H1 (cell line): ENCODE results near the gene GRIPAP1. TPM values are rescaled to one million over a fixed set of nuclear protein-coding genes. Genes with fewer than 3 reads are reported as not detected.

ENCODE experiments used
- CTCF ChIA-PET: fragments of 300-600 bp; sonication (Branson Sonifier 250); formaldehyde crosslinking; loops from one replicate; lab custom pipeline; 2021; ENCODE audit not compliant: partially characterized antibody; lab: Charles Lee
- POLR2A ChIA-PET: fragments of 300-600 bp; sonication (Branson Sonifier 250); formaldehyde crosslinking; loops from one replicate; lab custom pipeline; 2021; ENCODE audit warnings: inconsistent platforms; ENCODE audit not compliant: partially characterized antibody; lab: Charles Lee
- DNase-seq, 2 experiments: peaks; one replicate each; pipeline versions ENCODE4 v3.0.0 to v3.0.0-alpha.2; 2010 to 2022; ENCODE audit warnings: low spot score in 2 of 2, low read depth in 1 of 2, mixed read lengths in 1 of 2
- FAIRE-seq: peaks from 2 replicates; lab custom pipeline; 2011; peaks lifted over from hg19 to GRCh38; lab: Jason Lieb, UNC
- H2AFZ ChIP-seq: 2 replicates; pipeline ENCODE4 v1.8.1; 2012; ENCODE audit warnings: low read length, inconsistent platforms
- H2AK5ac ChIP-seq: 2 replicates; pipeline ENCODE4 v1.6.1; 2013; ENCODE audit warnings: low read depth, low read length
- H2BK120ac ChIP-seq: replicated peaks from 2 replicates; pipeline ENCODE3; 2013; ENCODE audit warnings: low read depth, low read length, inconsistent platforms
- H2BK12ac ChIP-seq: 2 replicates; pipeline ENCODE4 v1.6.1; 2013; ENCODE audit warnings: low read depth, low read length
- H2BK15ac ChIP-seq: 2 replicates; pipeline ENCODE4 v1.6.1; 2013; ENCODE audit warnings: low read length
- H2BK20ac ChIP-seq: 2 replicates; pipeline ENCODE4 v1.6.1; 2013; ENCODE audit warnings: low read length
- H2BK5ac ChIP-seq: 2 replicates; pipeline ENCODE4 v1.6.1; 2013; ENCODE audit warnings: low read depth, low read length
- H3K14ac ChIP-seq: 2 replicates; pipeline ENCODE4 v1.6.1; 2013; ENCODE audit warnings: inconsistent platforms; ENCODE audit not compliant: insufficient read length
- H3K18ac ChIP-seq: 2 replicates; pipeline ENCODE4 v1.6.1; 2013; ENCODE audit warnings: low read length; ENCODE audit errors: extremely low read depth
- H3K23ac ChIP-seq: 2 replicates; pipeline ENCODE4 v1.6.1; 2013; ENCODE audit warnings: inconsistent platforms; ENCODE audit not compliant: insufficient read length
- H3K23me2 ChIP-seq: 2 replicates; pipeline ENCODE4 v1.6.1; 2013; ENCODE audit warnings: low read depth, low read length
- H3K27ac ChIP-seq: 2 replicates; pipeline ENCODE4 v1.6.1; 2011; ENCODE audit warnings: low read depth, low read length, inconsistent platforms
- H3K27me3 ChIP-seq, 4 experiments: replicated peaks in 1 of 4; 1 replicate in 1 of 4; 2 replicates in 3 of 4; pipeline versions ENCODE4 v1.6.1 to v1.8.1; 2011 to 2013; ENCODE audit warnings: low read length in 3 of 4, mild to moderate bottlenecking in 3 of 4, inconsistent platforms in 2 of 4, mixed read lengths in 2 of 4, moderate library complexity in 1 of 4; ENCODE audit not compliant: control insufficient read depth in 3 of 4, insufficient read depth in 3 of 4; ENCODE audit errors: extremely low read depth in 1 of 4
- H3K36me3 ChIP-seq, 4 experiments: 2 replicates each; pipeline versions ENCODE4 v1.6.1 to v1.8.1; 2011 to 2013; ENCODE audit warnings: mild to moderate bottlenecking in 4 of 4, low read length in 3 of 4, moderate library complexity in 2 of 4, control low read depth in 1 of 4, inconsistent platforms in 1 of 4; ENCODE audit not compliant: insufficient read depth in 4 of 4, control insufficient read depth in 2 of 4
- H3K4ac ChIP-seq: replicated peaks from 2 replicates; pipeline ENCODE3; 2013; ENCODE audit warnings: low read length, low read depth, mixed read lengths, inconsistent platforms; ENCODE audit not compliant: insufficient read length
- H3K4me1 ChIP-seq, 4 experiments: replicated peaks in 1 of 4; 1 replicate in 1 of 4; 2 replicates in 3 of 4; pipeline versions ENCODE4 v1.6.1 to v1.8.1; 2011 to 2013; ENCODE audit warnings: low read length in 3 of 4, inconsistent platforms in 2 of 4, mixed read lengths in 1 of 4; ENCODE audit not compliant: insufficient read depth in 4 of 4, control insufficient read depth in 3 of 4
- H3K4me2 ChIP-seq, 2 experiments: 2 replicates each; pipeline versions ENCODE4 v1.6.1 to v1.8.1; 2011 to 2013; ENCODE audit warnings: low read depth in 2 of 2, low read length in 2 of 2, control low read depth in 1 of 2, inconsistent platforms in 1 of 2, mild to moderate bottlenecking in 1 of 2; ENCODE audit not compliant: insufficient read depth in 1 of 2
- H3K4me3 ChIP-seq, 4 experiments: fragments of 200-600, 300-600 bp in 1 of 4; sonication (generic), shearing (Covaris generic), sonication (Bioruptor Twin) in 1 of 4; 2 replicates each; pipeline versions ENCODE4 v1.5.1 to v1.8.1; 2011 to 2016; ENCODE audit warnings: low read length in 4 of 4, low read depth in 3 of 4, control low read depth in 2 of 4, inconsistent platforms in 2 of 4, mild to moderate bottlenecking in 2 of 4, mixed read lengths in 1 of 4, moderate library complexity in 1 of 4; ENCODE audit not compliant: insufficient read depth in 2 of 4; ENCODE audit errors: extremely low read depth in 1 of 4
- H3K56ac ChIP-seq: replicated peaks from 2 replicates; pipeline ENCODE3; 2013; ENCODE audit warnings: low read depth, mild to moderate bottlenecking, mixed read lengths, low read length, inconsistent platforms; ENCODE audit not compliant: insufficient read length
- H3K79me1 ChIP-seq: 2 replicates; pipeline ENCODE4 v1.6.1; 2013; ENCODE audit warnings: low read depth, low read length, control low read depth
- H3K79me2 ChIP-seq, 2 experiments: 2 replicates each; pipeline versions ENCODE4 v1.6.1 to v1.8.1; 2012 to 2013; ENCODE audit warnings: low read length in 2 of 2, mild to moderate bottlenecking in 2 of 2, inconsistent platforms in 1 of 2; ENCODE audit not compliant: insufficient read depth in 2 of 2, control insufficient read depth in 1 of 2
- H3K9ac ChIP-seq, 4 experiments: replicated peaks in 1 of 4; 1 replicate in 1 of 4; 2 replicates in 3 of 4; pipeline versions ENCODE4 v1.6.1 to v1.8.1; 2011 to 2013; ENCODE audit warnings: low read depth in 3 of 4, low read length in 3 of 4, control low read depth in 2 of 4, mild to moderate bottlenecking in 2 of 4, moderate library complexity in 2 of 4, inconsistent platforms in 1 of 4; ENCODE audit errors: extremely low read depth in 1 of 4
- H3K9me3 ChIP-seq, 2 experiments: 2 replicates each; pipeline versions ENCODE4 v1.6.1 to v1.8.1; 2012 to 2013; ENCODE audit warnings: mild to moderate bottlenecking in 2 of 2, moderate library complexity in 2 of 2, control low read depth in 1 of 2, inconsistent platforms in 1 of 2, low read depth in 1 of 2, low read length in 1 of 2, mixed read lengths in 1 of 2; ENCODE audit not compliant: insufficient read depth in 2 of 2
- H4K20me1 ChIP-seq, 2 experiments: replicated peaks in 1 of 2; 2 replicates each; pipeline versions ENCODE3 to v1.8.1; 2011 to 2013; ENCODE audit warnings: inconsistent platforms in 2 of 2, low read length in 2 of 2, mild to moderate bottlenecking in 1 of 2; ENCODE audit not compliant: insufficient read depth in 2 of 2, control insufficient read depth in 1 of 2
- H4K5ac ChIP-seq: 2 replicates; pipeline ENCODE4 v1.6.1; 2013; ENCODE audit warnings: low read length, low read depth, mixed read lengths, inconsistent platforms; ENCODE audit not compliant: insufficient read length
- H4K8ac ChIP-seq: 2 replicates; pipeline ENCODE4 v1.8.0; 2013; ENCODE audit warnings: mild to moderate bottlenecking, moderate library complexity, low read length, inconsistent platforms; ENCODE audit not compliant: insufficient read depth; ENCODE audit errors: extremely low read depth
- H4K91ac ChIP-seq: replicated peaks from 2 replicates; pipeline ENCODE3; 2013; ENCODE audit warnings: low read length, mixed read lengths, inconsistent platforms; ENCODE audit not compliant: insufficient read length
- EZH2 ChIP-seq: fragments of 200-600 bp; sonication (generic); IDR thresholded peaks from 2 replicates; pipeline ENCODE4 v1.7.1; 2012; ENCODE audit warnings: low read depth, mild to moderate bottlenecking, moderate library complexity, low read length, inconsistent platforms; ENCODE audit not compliant: severe bottlenecking
- GTF2F1 ChIP-seq: IDR thresholded peaks from 2 replicates; pipeline ENCODE4 v1.6.1; 2012; ENCODE audit warnings: low read depth, low read length, improper control_type of control experiment, borderline replicate concordance
- MAX ChIP-seq: IDR thresholded peaks from 2 replicates; pipeline ENCODE4 v1.6.1; 2012; ENCODE audit warnings: inconsistent platforms
- POU5F1 ChIP-seq: IDR thresholded peaks from 2 replicates; pipeline ENCODE4 v1.6.1; 2011; ENCODE audit warnings: low read depth, mild to moderate bottlenecking, low read length, moderate library complexity
- SIN3A ChIP-seq, 2 experiments: IDR thresholded peaks in 1 of 2; conservative IDR thresholded peaks in 1 of 2; 2 replicates each; pipeline ENCODE4 v1.6.1; 2011 to 2012; ENCODE audit warnings: low read length in 2 of 2, improper control_type of control experiment in 1 of 2, low read depth in 1 of 2, mild to moderate bottlenecking in 1 of 2
- SP1 ChIP-seq: IDR thresholded peaks from 2 replicates; pipeline ENCODE4 v1.6.1; 2011; ENCODE audit warnings: low read depth, low read length
- ZNF274 ChIP-seq: IDR thresholded peaks from 2 replicates; pipeline ENCODE4 v1.7.0; 2012; ENCODE audit warnings: low read length, borderline replicate concordance; ENCODE audit errors: extremely low read depth
- polyA plus RNA-seq, 7 experiments: library from polyadenylated mRNA; depleted of rRNA in 3 of 7; stranded (reverse) in 5 of 7; unstranded in 2 of 7; fragments of >200 nt in 5 of 7; fragments of 200-250 nt in 2 of 7; gene quantifications; 1 replicate in 5 of 7; 2 replicates in 1 of 7; 4 replicates in 1 of 7; pipeline versions ENCODE4 v1.2.1 to v1.2.3, GENCODE V29; 2011 to 2013; ENCODE audit warnings: missing spikeins in 2 of 7, mixed read lengths in 2 of 7
- total RNA-seq: library from RNA; stranded (reverse); fragmentation: NEBNext Ultra II Directional; extraction: Animal tissue kit (Norgen Biotek cat#: 25700); gene quantifications from 2 replicates; pipeline ENCODE4 v1.2.1, GENCODE V29; 2021

GRIPAP1 gene
- total and polyA plus RNA-seq, 2 of the 8 experiments (the other 6 are each of a cell fraction or from before 2014, with no cell fraction given) = 21.6 to 55.9 TPM

DNA sequence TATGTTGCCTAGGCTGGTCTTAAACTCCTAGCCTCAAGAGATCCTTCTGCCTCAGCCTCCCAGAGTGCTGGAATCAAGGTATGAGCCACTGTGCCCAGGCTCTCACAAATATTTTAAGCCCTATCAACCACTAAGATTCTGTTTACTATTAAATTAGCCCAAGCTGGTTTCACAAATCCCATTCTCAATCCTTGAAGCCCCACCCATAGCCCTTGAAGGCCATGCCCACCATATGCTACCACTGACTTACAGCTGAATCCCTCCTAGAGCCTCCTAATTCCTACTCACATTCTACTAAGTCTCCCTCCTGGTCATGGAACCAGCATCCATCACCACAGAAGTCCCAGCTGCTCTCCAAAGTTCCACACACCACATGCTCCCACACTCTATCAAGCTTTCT is 9.7 kb downstream of the GRIPAP1 start:
- no peak overlapping the region for H2AFZ ChIP-seq
- no peak for DNase-seq
- H3K4me1 ChIP-seq = no peaks in the 10 kb centered on the region
- no peak for FAIRE-seq
- H3K27ac ChIP-seq = no peak overlapping the region
- no peak overlapping the region for H2BK15ac ChIP-seq
- H3K79me2 ChIP-seq = no peaks in the 10 kb centered on the region
- peaks cover 0 to 49% (median 19%) of the 10 kb centered on the region in 4 experiments; a peak in 6 of 8 replicates for H3K36me3 ChIP-seq
- no peak for TF ChIP-seq ZNF274
- no peak for TF ChIP-seq EZH2
- no peak for TF ChIP-seq GTF2F1
- TF ChIP-seq SIN3A (conservative IDR thresholded peaks at IDR 0.05 in 1 of 2, IDR thresholded peaks at IDR 0.05 in 1 of 2; ENCODE audit: low read depth in 1 of 2, low read length in 2 of 2) = no peak
- TF ChIP-seq MAX = no peak
- TF ChIP-seq POU5F1 = no peak
- no peak for TF ChIP-seq SP1
- peaks cover 0 to 4% of the 10 kb centered on the region in 2 experiments for H4K20me1 ChIP-seq
- H3K56ac ChIP-seq = no peak overlapping the region
- no peak overlapping the region for H3K4me2 ChIP-seq
- no peak overlapping the region for H3K4me3 ChIP-seq
- no peak overlapping the region for H2BK5ac ChIP-seq
- H3K9ac ChIP-seq = no peak overlapping the region
- no peak overlapping the region for H3K23ac ChIP-seq
- H3K14ac ChIP-seq = no peak overlapping the region
- no peaks in the 10 kb centered on the region for H3K23me2 ChIP-seq
- H4K5ac ChIP-seq = no peak overlapping the region
- no peak overlapping the region for H4K91ac ChIP-seq
- H3K9me3 ChIP-seq = no peaks in the 10 kb centered on the region
- no peak overlapping the region for H4K8ac ChIP-seq
- ChIA-PET CTCF (no interaction called here), POLR2A (interaction anchor here (0.7 to 2.0 kb wide), 6 partner anchors 10 to 91 kb away, joined by 3 to 10 read pairs (median 3); partner anchors contain the start of gene KCND1)
- no peaks in the 10 kb centered on the region for H3K27me3 ChIP-seq
- H3K79me1 ChIP-seq = no peaks in the 10 kb centered on the region
- H2BK120ac ChIP-seq = no peak overlapping the region
- no peak overlapping the region for H3K4ac ChIP-seq
- H2BK12ac ChIP-seq = no peak overlapping the region
- H2BK20ac ChIP-seq = no peak overlapping the region
- H3K18ac ChIP-seq = no peak overlapping the region
- H2AK5ac ChIP-seq = no peak overlapping the region
